Upper lobe of right lung (tissue), 1 donor: ENCODE data around the gene STT3A. TPM values are rescaled to one million over a fixed set of nuclear protein-coding genes. Genes with fewer than 3 reads are reported as not detected.

Source experiments
- ATAC-seq: fragments of 200-7000 bp; cut with Tn5 transposase; one replicate; pipeline ENCODE4 v1.9.1; 2020; ENCODE audit warnings: mild to moderate bottlenecking, moderate library complexity
- DNase-seq: peaks from one replicate; pipeline ENCODE4 v3.0.0-alpha.2; 2020
- H3K27ac ChIP-seq: fragments of 200-600 bp; one replicate; pipeline ENCODE4 v1.8.0; 2022
- H3K27me3 ChIP-seq: fragments of 200-600 bp; one replicate; pipeline ENCODE4 v1.8.0; 2022; ENCODE audit warnings: mild to moderate bottlenecking
- H3K36me3 ChIP-seq: fragments of 200-600 bp; one replicate; pipeline ENCODE4 v1.8.0; 2022
- H3K4me1 ChIP-seq: fragments of 200-600 bp; one replicate; pipeline ENCODE4 v1.8.0; 2022
- H3K4me3 ChIP-seq: fragments of 200-600 bp; one replicate; pipeline ENCODE4 v1.8.0; 2022; ENCODE audit warnings: mild to moderate bottlenecking
- H3K9me3 ChIP-seq: fragments of 200-600 bp; one replicate; pipeline ENCODE4 v1.8.0; 2022
- CTCF ChIP-seq: fragments of 200-600 bp; IDR thresholded peaks from one replicate; pipeline ENCODE4 v1.8.0; 2022; ENCODE audit warnings: antibody characterized with exemption
- intact Hi-C: fragments of 100-400 bp; cut with DNase I; formaldehyde crosslinking; loops from one replicate; pipeline ENCODE4 v1.11.0; 2022
- long read RNA-seq: library from polyadenylated mRNA; unstranded; transcript quantifications from one replicate; pipeline ENCODE4 v2.0.0, GENCODE V29; 2021
- total RNA-seq: library from RNA; stranded (reverse); fragmentation: NEBNext Ultra II Directional; extraction: Animal tissue kit (Norgen Biotek cat#: 25700); gene quantifications from one replicate; pipeline ENCODE4 v1.2.1, GENCODE V29; 2021
- donor health status: DM: no; HTN: yes; CAD: no; lungs with severe emphysema.

Gene STT3A
- total RNA-seq: 131 TPM
- long read RNA-seq, full-length matches to known transcripts: 170 of 211 reads
- long read RNA-seq, partial matches to known transcripts: 23 of 211 reads
- long read RNA-seq, other reads (novel, unspliced or antisense): 18 of 211 reads

- Histone ChIP-seq H3K27ac (peak within 1 kb of the TSS; percentile 97), H3K4me3 (peak within 1 kb of the TSS; percentile 85), H3K4me1 (peaks cover 20% of the 10 kb centered on the region), H3K9me3 (no peaks in the 10 kb centered on the region), H3K36me3 (peaks cover 11% of the 10 kb centered on the region), H3K27me3 (no peaks in the 10 kb centered on the region)
- DNase-seq: peak; percentile 100
- intact Hi-C loops: no loop called here
- no peak for TF ChIP-seq CTCF
- ATAC-seq: peak; percentile 98
Observed at GRCh38 chr11:125592305-125593113, at the start of gene STT3A. Gene STT3A, plus strand, starts transcription at chr11:125592852. Its CDS starts 3,064 bp downstream, at chr11:125595916.

- Histone ChIP-seq H3K36me3 (no peaks in the 10 kb centered on the region), H3K27me3 (no peaks in the 10 kb centered on the region), H3K4me3 (no peak overlapping the region), H3K4me1 (no peaks in the 10 kb centered on the region), H3K27ac (no peak overlapping the region), H3K9me3 (peaks cover 13% of the 10 kb centered on the region)
- ATAC-seq (no peak), DNase-seq (no peak)
- TF ChIP-seq CTCF: no peak
- intact Hi-C loops: no loop called here
Observed at GRCh38 chr11:125550780-125551179, 41.9 kb upstream of the STT3A start.

- peaks cover 13% of the 10 kb centered on the region for H3K9me3 ChIP-seq
- TF ChIP-seq CTCF: no peak
- no peaks in the 10 kb centered on the region for H3K4me1 ChIP-seq
- no peak overlapping the region for H3K4me3 ChIP-seq
- no peaks in the 10 kb centered on the region for H3K36me3 ChIP-seq
- ATAC-seq: no peak
- DNase-seq: no peak
- no peak overlapping the region for H3K27ac ChIP-seq
- no peaks in the 10 kb centered on the region for H3K27me3 ChIP-seq
- intact Hi-C loops: no loop called here
Observed at GRCh38 chr11:125551835-125552342, 40.8 kb upstream of the STT3A start.

- ATAC-seq (no peak), DNase-seq (no peak)
- intact Hi-C loops: no loop called here
- no peak for TF ChIP-seq CTCF
- no peaks in the 10 kb centered on the region for H3K4me1 ChIP-seq
- H3K36me3 ChIP-seq: no peaks in the 10 kb centered on the region
- H3K4me3 ChIP-seq: no peak overlapping the region
- H3K27me3 ChIP-seq: no peaks in the 10 kb centered on the region
- H3K9me3 ChIP-seq: peaks cover 13% of the 10 kb centered on the region
- no peak overlapping the region for H3K27ac ChIP-seq
Observed at GRCh38 chr11:125552927-125553326, 39.7 kb upstream of the STT3A start.

- Histone ChIP-seq H3K9me3 (peaks cover 13% of the 10 kb centered on the region), H3K27ac (no peak overlapping the region), H3K4me3 (no peak overlapping the region), H3K4me1 (no peaks in the 10 kb centered on the region), H3K36me3 (no peaks in the 10 kb centered on the region), H3K27me3 (no peaks in the 10 kb centered on the region)
- intact Hi-C loops: no loop called here
- ATAC-seq: no peak
- TF ChIP-seq CTCF: no peak
- no peak for DNase-seq
Observed at GRCh38 chr11:125553357-125553756, 39.3 kb upstream of the STT3A start.
